DOHH2 (cell line): ENCODE measurements around the gene SPRR4.

Experiments
- H3F3A ChIP-seq: fragments of 200-600 bp; sonication (generic), shearing (Covaris generic); 2 replicates; pipeline ENCODE4 v1.6.0; 2016; ENCODE audit warnings: antibody characterized with exemption, mild to moderate bottlenecking; ENCODE audit not compliant: control insufficient read depth, insufficient read depth
- H3K27ac ChIP-seq: fragments of 200-600 bp; sonication (generic); 2 replicates; pipeline ENCODE4 v1.5.1; 2014; ENCODE audit warnings: low read depth, mild to moderate bottlenecking, low read length, moderate library complexity
- H3K27me3 ChIP-seq: fragments of 200-600 bp; sonication (generic); 2 replicates; pipeline ENCODE4 v1.6.1; 2014; ENCODE audit warnings: mild to moderate bottlenecking, low read length, mixed read lengths; ENCODE audit not compliant: control insufficient read depth
- H3K36me3 ChIP-seq: fragments of 200-600 bp; sonication (generic); 2 replicates; pipeline ENCODE4 v1.6.1; 2014; ENCODE audit warnings: mild to moderate bottlenecking, low read length, moderate library complexity, mixed read lengths; ENCODE audit not compliant: control insufficient read depth
- H3K4me1 ChIP-seq: fragments of 200-600 bp; sonication (generic); 2 replicates; pipeline ENCODE4 v1.6.1; 2014; ENCODE audit warnings: mild to moderate bottlenecking, low read length, mixed read lengths; ENCODE audit not compliant: control insufficient read depth
- H3K4me2 ChIP-seq: fragments of 200-600 bp; sonication (generic); 2 replicates; pipeline ENCODE4 v1.6.0; 2014; ENCODE audit warnings: mild to moderate bottlenecking, low read length, moderate library complexity
- H3K4me3 ChIP-seq: fragments of 200-600 bp; sonication (generic); 2 replicates; pipeline ENCODE4 v1.5.1; 2014; ENCODE audit warnings: mild to moderate bottlenecking, low read length, mixed read lengths
- H3K79me2 ChIP-seq: fragments of 200-600 bp; sonication (generic); 2 replicates; pipeline ENCODE4 v1.6.1; 2014; ENCODE audit warnings: mild to moderate bottlenecking, low read length, mixed read lengths; ENCODE audit not compliant: control insufficient read depth
- H3K9me2 ChIP-seq: fragments of 200-600 bp; sonication (generic); replicated peaks from 2 replicates; pipeline ENCODE4 v1.6.1; 2014; ENCODE audit warnings: mild to moderate bottlenecking, low read length, mixed read lengths; ENCODE audit not compliant: control insufficient read depth
- H3K9me3 ChIP-seq: fragments of 200-600 bp; sonication (generic); 2 replicates; pipeline ENCODE4 v1.6.1; 2014; ENCODE audit warnings: antibody characterized with exemption, low read length, mixed read lengths; ENCODE audit not compliant: control insufficient read depth, insufficient read depth
- H4K20me1 ChIP-seq: fragments of 200-600 bp; sonication (generic); 2 replicates; pipeline ENCODE4 v1.6.0; 2014; ENCODE audit warnings: low read depth, mild to moderate bottlenecking, antibody characterized with exemption, low read length, moderate library complexity; ENCODE audit not compliant: control insufficient read depth, insufficient read depth
- EZH2phosphoT487 ChIP-seq: fragments of 200-600 bp; sonication (generic); IDR thresholded peaks from 2 replicates; pipeline ENCODE4 v1.6.1; 2017; ENCODE audit warnings: borderline replicate concordance, mild to moderate bottlenecking, antibody characterized with exemption, low read length, moderate library complexity, mixed read lengths
- TF ChIP-seq, protein P1 (sequence below): fragments of 200-600 bp; sonication (generic); IDR thresholded peaks from one replicate; pipeline ENCODE4 v1.5.1; 2014; ENCODE audit warnings: antibody characterized with exemption, mild to moderate bottlenecking, low read depth, low read length; ENCODE audit not compliant: poor library complexity, severe bottlenecking

SPRR4 gene

GRCh38 chr1:152932170-152932811, 38.2 kb upstream of the SPRR4 start:
- Histone ChIP-seq H3K4me2 (no peak overlapping the region), H3K79me2 (no peaks in the 10 kb centered on the region), H3F3A (no peaks in the 10 kb centered on the region), H4K20me1 (no peaks in the 10 kb centered on the region), H3K9me3 (no peaks in the 10 kb centered on the region), H3K9me2 (no peaks in the 10 kb centered on the region), H3K36me3 (no peaks in the 10 kb centered on the region), H3K27me3 (no peaks in the 10 kb centered on the region; the same call in 1 of the 2 replicates), H3K27ac (no peak overlapping the region), H3K4me3 (no peak overlapping the region), H3K4me1 (no peaks in the 10 kb centered on the region)
- TF ChIP-seq, protein P1, sequence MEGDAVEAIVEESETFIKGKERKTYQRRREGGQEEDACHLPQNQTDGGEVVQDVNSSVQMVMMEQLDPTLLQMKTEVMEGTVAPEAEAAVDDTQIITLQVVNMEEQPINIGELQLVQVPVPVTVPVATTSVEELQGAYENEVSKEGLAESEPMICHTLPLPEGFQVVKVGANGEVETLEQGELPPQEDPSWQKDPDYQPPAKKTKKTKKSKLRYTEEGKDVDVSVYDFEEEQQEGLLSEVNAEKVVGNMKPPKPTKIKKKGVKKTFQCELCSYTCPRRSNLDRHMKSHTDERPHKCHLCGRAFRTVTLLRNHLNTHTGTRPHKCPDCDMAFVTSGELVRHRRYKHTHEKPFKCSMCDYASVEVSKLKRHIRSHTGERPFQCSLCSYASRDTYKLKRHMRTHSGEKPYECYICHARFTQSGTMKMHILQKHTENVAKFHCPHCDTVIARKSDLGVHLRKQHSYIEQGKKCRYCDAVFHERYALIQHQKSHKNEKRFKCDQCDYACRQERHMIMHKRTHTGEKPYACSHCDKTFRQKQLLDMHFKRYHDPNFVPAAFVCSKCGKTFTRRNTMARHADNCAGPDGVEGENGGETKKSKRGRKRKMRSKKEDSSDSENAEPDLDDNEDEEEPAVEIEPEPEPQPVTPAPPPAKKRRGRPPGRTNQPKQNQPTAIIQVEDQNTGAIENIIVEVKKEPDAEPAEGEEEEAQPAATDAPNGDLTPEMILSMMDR = no peak
- TF ChIP-seq EZH2phosphoT487 = no peak

DNA sequence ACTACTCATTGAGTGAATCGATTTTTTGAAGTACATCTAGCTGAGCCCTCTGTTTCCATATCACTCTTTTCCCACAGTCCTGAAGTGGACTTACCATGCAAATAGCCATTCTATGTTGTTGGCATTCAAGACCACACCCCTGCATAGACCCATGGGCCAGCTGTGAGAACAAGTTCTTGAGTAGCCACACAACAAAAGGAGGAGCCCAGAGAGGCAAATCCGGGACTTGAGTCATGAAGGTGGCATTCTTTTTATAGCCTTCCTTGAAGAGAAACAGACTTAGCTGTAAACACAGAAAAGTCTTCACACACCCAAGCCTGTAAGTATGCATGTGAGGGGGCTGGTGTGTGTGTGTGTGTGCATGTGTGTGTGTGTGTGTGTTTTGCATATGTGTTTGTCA, 37.3 kb upstream of the SPRR4 start:
- no peaks in the 10 kb centered on the region for H3K9me3 ChIP-seq

DNA sequence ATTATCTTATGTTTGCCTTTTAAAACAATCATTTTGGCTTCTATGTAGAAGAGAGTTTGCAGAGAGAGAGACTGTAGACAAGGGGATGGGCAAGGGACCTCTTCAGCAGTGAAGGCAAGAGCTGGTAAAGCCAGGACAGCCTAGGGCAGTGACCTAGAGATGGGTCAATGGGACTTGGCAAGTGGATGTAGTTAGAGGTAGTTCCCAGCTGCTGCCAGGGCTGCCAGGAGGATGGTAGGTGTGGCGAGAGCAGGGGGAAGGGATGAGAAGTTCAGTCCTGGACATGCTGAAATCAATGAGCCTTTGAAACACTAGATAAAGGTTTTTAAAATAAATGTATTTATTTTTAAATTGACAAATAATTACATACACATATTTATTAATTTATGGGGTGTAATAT, 29.8 kb upstream of the SPRR4 start:
- no peaks in the 10 kb centered on the region for H3K79me2 ChIP-seq
- no peaks in the 10 kb centered on the region for H3K9me2 ChIP-seq
- no peaks in the 10 kb centered on the region; the same call in 1 of the 2 replicates for H3K27me3 ChIP-seq
- no peaks in the 10 kb centered on the region for H3K4me1 ChIP-seq
- H3K27ac ChIP-seq = no peak overlapping the region
- no peaks in the 10 kb centered on the region for H3K9me3 ChIP-seq
- no peaks in the 10 kb centered on the region for H3K36me3 ChIP-seq
- no peak overlapping the region for H3K4me3 ChIP-seq
- H4K20me1 ChIP-seq = no peaks in the 10 kb centered on the region
- H3F3A ChIP-seq = no peaks in the 10 kb centered on the region
- TF ChIP-seq, protein P1 = no peak
- no peak for TF ChIP-seq EZH2phosphoT487
- H3K4me2 ChIP-seq = no peak overlapping the region

More for the DNA sequence above, 37.3 kb upstream of the SPRR4 start:
- H3K36me3 ChIP-seq = no peaks in the 10 kb centered on the region
- H3K79me2 ChIP-seq = no peaks in the 10 kb centered on the region
- H4K20me1 ChIP-seq = no peaks in the 10 kb centered on the region
- H3F3A ChIP-seq = no peaks in the 10 kb centered on the region
- H3K27ac ChIP-seq = no peak overlapping the region
- TF ChIP-seq, protein P1 = no peak
- TF ChIP-seq EZH2phosphoT487 = no peak
- no peaks in the 10 kb centered on the region; the same call in 1 of the 2 replicates for H3K27me3 ChIP-seq
- no peak overlapping the region for H3K4me2 ChIP-seq
- H3K9me2 ChIP-seq = no peaks in the 10 kb centered on the region
- no peak overlapping the region for H3K4me3 ChIP-seq
- no peaks in the 10 kb centered on the region for H3K4me1 ChIP-seq
